ENCODE results near the gene ANLN. TPM values are rescaled to one million over a fixed set of nuclear protein-coding genes. Genes with fewer than 3 reads are reported as not detected.
"Not testable (repeated sequence)": the region's sequence is repeated elsewhere in the genome, so short reads cannot be mapped to it uniquely, and the experiment has no call there.

The ANLN gene
- total and polyA plus RNA-seq, 8 donors: 0.02 to 2.3 (median 0.43) TPM

GRCh38 chr7:36491317-36491716, 101.7 kb downstream of the ANLN start:
- Histone ChIP-seq H3K36me3 (no peaks in the 10 kb centered on the region), H3K4me1 (no peaks in the 10 kb centered on the region), H3K27ac (no peak overlapping the region), H3K9me3 (no peaks in the 10 kb centered on the region), H3K27me3 (no peaks in the 10 kb centered on the region), H3K4me3 (no peak overlapping the region)
- intact Hi-C loops (cut with DNase I): loop anchor here in 1 of 3 donors (10.0 kb wide), 1 partner anchor 183 kb away; no protein-coding TSS in a partner anchor
- no peak for FAIRE-seq
- ATAC-seq: no peak
- 89 to 92% methylated on average over 3 of the region's 3 CpGs for WGBS, 2 donors
- no peak for DNase-seq
- TF ChIP-seq, protein P1, sequence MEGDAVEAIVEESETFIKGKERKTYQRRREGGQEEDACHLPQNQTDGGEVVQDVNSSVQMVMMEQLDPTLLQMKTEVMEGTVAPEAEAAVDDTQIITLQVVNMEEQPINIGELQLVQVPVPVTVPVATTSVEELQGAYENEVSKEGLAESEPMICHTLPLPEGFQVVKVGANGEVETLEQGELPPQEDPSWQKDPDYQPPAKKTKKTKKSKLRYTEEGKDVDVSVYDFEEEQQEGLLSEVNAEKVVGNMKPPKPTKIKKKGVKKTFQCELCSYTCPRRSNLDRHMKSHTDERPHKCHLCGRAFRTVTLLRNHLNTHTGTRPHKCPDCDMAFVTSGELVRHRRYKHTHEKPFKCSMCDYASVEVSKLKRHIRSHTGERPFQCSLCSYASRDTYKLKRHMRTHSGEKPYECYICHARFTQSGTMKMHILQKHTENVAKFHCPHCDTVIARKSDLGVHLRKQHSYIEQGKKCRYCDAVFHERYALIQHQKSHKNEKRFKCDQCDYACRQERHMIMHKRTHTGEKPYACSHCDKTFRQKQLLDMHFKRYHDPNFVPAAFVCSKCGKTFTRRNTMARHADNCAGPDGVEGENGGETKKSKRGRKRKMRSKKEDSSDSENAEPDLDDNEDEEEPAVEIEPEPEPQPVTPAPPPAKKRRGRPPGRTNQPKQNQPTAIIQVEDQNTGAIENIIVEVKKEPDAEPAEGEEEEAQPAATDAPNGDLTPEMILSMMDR (IDR thresholded peaks at IDR 0.05): no peak

DNA sequence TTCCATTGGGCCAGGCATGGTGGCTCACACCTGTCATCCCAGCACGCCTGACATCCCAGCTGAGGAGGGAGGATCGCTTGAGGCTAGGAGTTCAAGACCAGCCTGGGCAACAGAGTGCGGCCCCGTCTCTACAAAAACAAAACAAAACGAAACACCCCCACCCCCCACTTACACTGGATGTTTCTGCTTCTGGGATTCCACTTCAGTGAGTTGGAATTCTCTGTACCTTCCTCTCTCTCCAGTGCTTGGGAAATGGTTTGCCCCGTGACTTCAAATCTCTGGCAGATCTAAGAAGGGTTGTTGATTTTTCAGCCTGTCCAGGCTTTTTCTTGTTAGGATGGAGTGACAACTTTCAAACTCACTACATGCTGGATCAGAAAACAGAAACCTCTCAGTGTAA, 106.9 kb downstream of the ANLN start:
- DNase-seq (no peak), FAIRE-seq (no peak), ATAC-seq (no peak)
- H3K9me3 ChIP-seq: no peaks in the 10 kb centered on the region
- no peaks in the 10 kb centered on the region for H3K27me3 ChIP-seq
- H3K4me3 ChIP-seq: no peak overlapping the region
- 91 to 92% methylated on average over 6 of the region's 6 CpGs for WGBS, 2 donors
- intact Hi-C loops (cut with DNase I): loop anchor here in 1 of 3 donors (10.0 kb wide), 1 partner anchor 178 kb away; no protein-coding TSS in a partner anchor
- H3K36me3 ChIP-seq: no peaks in the 10 kb centered on the region
- no peak overlapping the region for H3K27ac ChIP-seq
- no peaks in the 10 kb centered on the region for H3K4me1 ChIP-seq
- TF ChIP-seq, protein P1 (IDR thresholded peaks at IDR 0.05): no peak

- H3K27ac ChIP-seq, ATAC-seq, H3K9me3 ChIP-seq, H3K36me3 ChIP-seq, H3K27me3 ChIP-seq, DNase-seq, H3K4me1 ChIP-seq, FAIRE-seq, H3K4me3 ChIP-seq: not testable (repeated sequence)
- intact Hi-C loops (cut with DNase I): loop anchor here in 1 of 3 donors (10.0 kb wide), 1 partner anchor 178 kb away; no protein-coding TSS in a partner anchor
- 88 to 93% methylated on average over 6 of the region's 6 CpGs for WGBS, 2 donors
These were observed 107.5 kb downstream of the ANLN start for GRCh38 chr7:36497176-36497575.

DNA sequence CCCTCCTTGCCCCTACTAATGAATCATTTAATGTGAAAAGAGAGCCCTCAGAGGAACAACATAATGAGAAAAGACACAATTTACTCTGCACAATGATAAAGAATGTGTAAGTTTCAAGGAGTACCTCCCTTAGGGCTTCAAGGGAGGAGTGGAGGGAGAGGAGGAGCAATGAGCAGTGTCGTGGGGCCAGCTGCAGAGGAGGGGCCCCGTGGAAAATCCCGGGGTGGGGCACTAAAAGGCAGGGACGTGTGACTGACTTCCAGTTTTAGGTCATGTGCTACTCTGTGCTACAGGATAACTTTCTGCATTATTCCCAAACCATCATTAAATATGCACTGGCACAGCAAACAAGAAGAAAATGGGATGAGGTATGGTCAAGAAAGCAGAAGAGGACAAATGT, 108.1 kb downstream of the ANLN start:
- TF ChIP-seq, protein P1 (IDR thresholded peaks at IDR 0.05): no peak
- Histone ChIP-seq H3K9me3 (no peaks in the 10 kb centered on the region), H3K27ac (no peak overlapping the region), H3K36me3 (no peaks in the 10 kb centered on the region), H3K4me1 (no peaks in the 10 kb centered on the region), H3K4me3 (no peak overlapping the region), H3K27me3 (no peaks in the 10 kb centered on the region)
- DNase-seq (no peak), FAIRE-seq (no peak), ATAC-seq (no peak)
- intact Hi-C loops (cut with DNase I): loop anchor here in 1 of 3 donors (10.0 kb wide), 1 partner anchor 177 kb away; no protein-coding TSS in a partner anchor
- WGBS, 2 donors: 49 to 58% methylated on average over 4 of the region's 4 CpGs

Other genes with a start within 250 kb of the ANLN start
- 10 to 100 TPM in 2 of 6 donors, 1 to 10 TPM in 4; 7.1 to 13.0 (median 8.9) TPM for gene EEPD1, start 236.6 kb upstream of the ANLN start, total RNA-seq
- gene EEPD1, start 236.6 kb upstream of the ANLN start, polyA plus RNA-seq: 10 to 100 TPM; 29.8 to 60.5 TPM